ENCODE measurements around the gene HID1. TPM values are rescaled to one million over a fixed set of nuclear protein-coding genes. Genes with fewer than 3 reads are reported as not detected.
"Not testable (repeated sequence)": the region's sequence is repeated elsewhere in the genome, so short reads cannot be mapped to it uniquely, and the experiment has no call there.

HID1 gene
- total RNA-seq, 1 donor from 2014 or later, result 31.6 TPM

DNA sequence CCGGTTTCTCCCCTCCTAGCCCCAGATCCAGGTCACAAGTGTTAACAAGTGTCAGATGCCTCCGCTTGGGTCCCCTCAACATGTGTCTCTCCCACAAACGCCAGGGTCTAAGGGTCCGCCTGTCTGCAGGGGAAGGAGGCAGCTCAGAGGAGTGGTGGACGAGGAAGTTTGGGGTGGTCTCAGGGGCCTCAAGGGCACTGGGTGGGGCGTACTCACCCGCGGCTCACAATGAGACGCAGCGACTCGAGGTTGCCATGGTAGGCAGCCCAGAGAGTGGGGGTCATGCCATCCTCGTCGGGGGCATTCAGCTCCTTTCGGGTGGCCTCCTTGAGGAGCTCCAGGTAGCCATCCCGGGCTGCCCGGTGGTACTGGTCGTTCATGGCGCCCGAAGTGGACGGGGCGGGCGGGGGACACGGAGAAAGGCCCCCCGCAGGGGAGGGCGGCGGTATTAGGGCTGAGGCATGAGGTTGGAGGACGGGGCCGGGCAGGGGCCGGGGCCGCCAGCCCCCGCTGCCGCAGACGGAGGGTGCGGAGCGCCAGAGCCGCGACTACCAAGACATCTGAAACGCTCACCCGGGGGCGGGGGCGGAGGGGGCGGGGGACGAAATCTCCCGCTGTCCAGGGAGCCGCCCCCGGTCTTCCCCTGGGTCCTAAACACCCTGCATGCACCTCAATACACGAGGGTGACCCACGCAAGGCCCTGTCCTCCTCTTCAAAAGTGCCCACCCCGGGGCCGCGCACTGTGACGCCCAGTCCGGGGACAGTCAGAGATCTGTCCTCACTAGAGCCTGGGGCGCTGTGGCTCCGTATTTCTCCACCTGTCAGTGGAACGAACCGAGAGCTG is 49.6 kb downstream of the HID1 start, which contains the start of gene USH1G:
Gene USH1G (minus strand): TSS at position 562 of the 844 bp plus-strand sequence. CDS start 182 bp downstream, at position 380.
- no peak for DNase-seq (ENCODE audit: low read depth in 2 of 2)

DNA sequence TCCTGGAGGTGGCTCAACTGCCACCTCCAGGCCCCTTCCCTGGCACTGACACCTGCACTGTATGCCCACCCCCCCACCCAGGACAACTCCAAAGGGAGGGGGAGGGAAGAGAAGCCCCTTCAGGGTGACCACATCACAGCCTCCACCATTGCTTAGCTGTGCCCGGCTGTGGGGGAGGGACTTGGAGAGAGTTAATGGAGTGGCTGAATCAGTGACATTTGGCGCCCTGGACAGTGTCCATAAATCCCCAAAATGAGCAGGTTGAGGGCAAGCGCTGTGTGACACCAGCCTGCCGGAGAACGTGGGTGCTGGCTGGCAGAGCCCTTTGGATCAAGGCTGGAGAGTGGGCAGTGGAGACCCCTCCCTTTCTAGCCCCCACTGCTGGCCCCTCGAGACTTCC is 50.4 kb downstream of the HID1 start:
- DNase-seq (ENCODE audit: low read depth in 2 of 2), result no peak

- DNase-seq (ENCODE audit: low read depth in 2 of 2), result no peak
Observed at GRCh38 chr17:74921769-74922168, 50.8 kb downstream of the HID1 start.

DNA sequence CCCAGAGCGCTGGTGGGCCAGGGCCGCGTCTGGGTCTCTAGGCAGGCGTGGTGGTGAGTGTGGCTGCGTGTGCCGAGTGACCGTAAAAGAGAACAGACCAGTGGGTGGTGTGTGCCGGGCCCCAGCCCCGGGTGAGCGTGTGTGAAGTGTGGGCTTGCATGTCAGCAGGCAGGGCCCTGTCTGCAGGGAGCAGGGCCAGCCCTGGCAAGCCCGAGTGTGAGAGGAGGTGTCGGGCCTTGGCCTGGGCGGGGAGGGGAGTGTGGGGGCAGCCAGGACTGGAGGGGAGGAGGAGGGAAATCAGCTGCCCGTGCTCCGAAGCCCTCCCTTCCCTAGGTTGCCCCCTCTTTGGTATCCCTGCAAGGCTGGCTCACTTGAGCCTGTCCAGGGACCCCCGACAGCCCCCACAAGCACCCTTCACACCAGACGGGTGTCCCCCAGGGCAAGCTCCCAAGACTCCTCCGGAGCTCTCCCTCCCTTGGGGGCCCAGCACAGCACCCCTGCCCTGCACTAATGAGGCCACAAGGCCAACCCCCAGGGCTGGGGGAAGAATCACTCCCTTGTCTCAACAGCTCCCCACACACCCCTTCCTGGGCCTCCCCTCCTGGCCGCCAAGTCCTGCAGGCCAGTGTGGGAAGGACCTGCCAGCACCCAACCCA is 51.4 kb downstream of the HID1 start:
- DNase-seq (ENCODE audit: low read depth in 2 of 2), result no peak

- no peak for DNase-seq (ENCODE audit: low read depth in 2 of 2)
Observed at GRCh38 chr17:74920642-74921025, 51.9 kb downstream of the HID1 start.

DNA sequence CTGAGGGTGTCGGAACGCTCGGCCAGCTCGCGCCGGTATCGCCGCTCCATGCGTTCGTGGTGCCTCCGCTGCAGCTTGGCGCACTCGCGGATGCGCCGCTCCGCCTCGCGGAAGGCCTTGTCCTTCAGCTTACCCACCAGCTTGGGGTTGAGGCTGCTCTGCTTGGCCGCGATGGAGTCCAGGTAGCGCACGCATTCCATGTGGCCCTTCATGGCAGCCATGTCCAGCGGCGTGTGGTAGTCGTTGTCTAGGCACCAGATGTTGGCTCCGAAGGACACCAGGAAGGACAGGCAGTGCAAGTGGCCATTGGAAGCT is 52.3 kb downstream of the HID1 start:
- DNase-seq (ENCODE audit: low read depth in 2 of 2), result no peak

- DNase-seq (ENCODE audit: low read depth in 2 of 2), result no peak
Observed at GRCh38 chr17:74919440-74920305, 52.9 kb downstream of the HID1 start.

DNA sequence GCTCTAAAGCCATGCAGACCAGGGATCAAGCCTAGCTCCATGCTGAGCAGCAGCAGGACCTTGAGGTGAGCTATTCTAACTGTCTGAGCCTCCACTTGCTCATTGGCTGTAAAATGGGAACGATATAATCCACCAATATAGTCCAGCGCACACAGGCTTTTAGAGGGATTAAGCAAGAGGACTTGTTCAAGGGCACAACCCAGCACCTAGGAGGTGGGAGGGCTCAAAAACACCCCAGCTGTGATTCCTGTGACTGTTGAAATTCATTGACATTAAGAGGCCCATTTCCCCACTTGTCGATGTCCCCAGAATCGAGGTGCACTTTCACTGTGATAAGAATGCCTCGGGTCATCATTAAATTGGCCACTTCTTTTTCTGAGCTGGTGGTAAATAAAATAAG is 53.7 kb downstream of the HID1 start:
- DNase-seq (ENCODE audit: low read depth in 2 of 2), result no peak

DNA sequence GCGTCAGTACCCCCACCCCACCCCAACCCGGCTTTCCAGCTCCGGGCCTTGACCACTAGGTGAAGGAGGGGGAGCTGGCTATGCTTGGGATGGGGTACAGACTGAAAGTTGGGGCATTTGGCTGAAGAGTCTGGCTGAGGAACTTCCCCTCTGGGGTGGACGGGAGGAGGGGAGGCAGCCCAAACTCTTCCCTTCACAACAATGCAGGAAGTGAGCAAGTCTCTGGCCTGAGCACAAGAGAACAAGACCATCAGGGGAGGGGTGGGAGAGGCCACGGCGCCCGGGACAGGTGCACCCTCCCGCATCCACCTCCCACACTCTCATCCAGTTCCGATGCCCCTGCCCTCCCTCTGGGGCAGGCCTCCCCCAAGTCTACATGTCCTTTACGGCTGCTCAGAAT is 55.1 kb downstream of the HID1 start:
- DNase-seq (ENCODE audit: low read depth in 2 of 2), result no peak

GRCh38 chr17:74916851-74917199 is 55.7 kb downstream of the HID1 start:
- no peak for DNase-seq (ENCODE audit: low read depth in 2 of 2)

- DNase-seq (ENCODE audit: low read depth in 2 of 2), result no peak
Observed at GRCh38 chr17:74916136-74916850, 56.3 kb downstream of the HID1 start.

- not testable (repeated sequence) for DNase-seq (ENCODE audit: low read depth in 2 of 2)
Observed at GRCh38 chr17:74911423-74911822, 61.1 kb downstream of the HID1 start.

- not testable (repeated sequence) for DNase-seq (ENCODE audit: low read depth in 2 of 2)
Observed at GRCh38 chr17:74909097-74909496, 63.5 kb downstream of the HID1 start.

DNA sequence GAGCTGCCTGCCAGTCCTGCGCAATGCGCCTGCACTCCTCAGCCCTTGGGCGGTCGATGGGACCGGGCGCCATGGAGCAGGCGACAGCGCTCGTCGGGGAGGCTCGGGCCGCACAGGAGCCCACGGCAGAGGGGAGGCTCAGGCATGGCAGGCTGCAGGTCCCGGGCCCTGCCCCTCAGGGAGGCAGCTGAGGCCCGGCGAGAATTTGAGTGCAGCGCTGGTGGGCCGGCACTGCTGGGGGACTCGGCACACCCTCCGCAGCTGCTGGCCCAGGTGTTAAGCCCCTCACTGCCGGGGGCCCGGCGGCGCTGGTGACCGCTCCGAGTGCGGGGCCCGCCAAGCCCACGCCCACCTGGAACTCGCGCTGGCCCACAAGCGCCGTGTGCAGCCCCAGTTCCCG is 65.5 kb downstream of the HID1 start:
- no peak for DNase-seq (ENCODE audit: low read depth in 2 of 2)

DNA sequence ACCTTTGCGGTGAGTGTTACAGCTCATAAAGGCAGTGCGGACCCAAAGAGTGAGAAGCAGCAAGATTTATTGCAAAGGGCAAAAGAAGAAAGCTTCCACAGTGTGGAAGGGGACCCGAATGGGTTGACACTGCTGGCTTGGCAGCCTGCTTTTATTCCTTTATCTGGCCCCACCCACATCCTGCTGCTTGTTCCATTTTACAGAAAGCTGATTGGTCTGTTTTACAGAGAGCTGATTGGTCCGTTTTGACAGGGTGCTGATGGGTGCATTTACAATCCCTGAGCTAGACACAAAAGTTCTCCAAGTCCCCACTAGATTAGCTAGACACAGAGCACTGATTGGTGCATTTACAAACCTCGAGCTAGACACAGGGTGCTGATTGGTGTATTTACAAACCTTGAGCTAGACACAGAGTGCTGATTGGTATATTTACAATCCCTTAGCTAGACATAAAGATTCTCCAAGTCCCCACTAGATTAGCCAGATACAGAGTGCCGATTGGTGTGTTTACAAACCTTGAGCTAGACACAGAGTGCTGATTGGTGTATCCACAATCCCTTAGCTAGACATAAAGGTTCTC is 66.3 kb downstream of the HID1 start:
- not testable (repeated sequence) for DNase-seq (ENCODE audit: low read depth in 2 of 2)

- DNase-seq (ENCODE audit: low read depth in 2 of 2), result no peak
Observed at GRCh38 chr17:74904687-74905409, 67.7 kb downstream of the HID1 start.

DNA sequence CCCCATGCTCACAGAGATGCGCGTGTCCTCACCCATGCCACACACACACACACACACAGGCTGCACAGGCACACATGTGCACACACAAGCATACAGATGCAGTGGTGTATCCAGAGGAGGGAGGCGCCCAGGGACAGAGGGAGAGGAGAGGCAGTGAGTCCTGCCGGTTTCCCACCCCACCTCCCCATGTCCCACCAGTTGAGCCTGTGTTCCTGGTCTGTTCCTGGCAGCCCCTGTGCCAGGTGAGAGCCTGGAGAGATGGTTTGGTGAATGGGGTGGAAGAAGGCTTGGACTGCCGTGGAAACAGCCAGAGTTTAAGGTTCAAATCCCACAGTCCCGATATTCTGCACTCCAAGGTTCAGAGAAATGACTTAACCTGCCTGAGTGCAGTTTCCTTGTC is 68.9 kb downstream of the HID1 start:
- no peak for DNase-seq (ENCODE audit: low read depth in 2 of 2)

DNA sequence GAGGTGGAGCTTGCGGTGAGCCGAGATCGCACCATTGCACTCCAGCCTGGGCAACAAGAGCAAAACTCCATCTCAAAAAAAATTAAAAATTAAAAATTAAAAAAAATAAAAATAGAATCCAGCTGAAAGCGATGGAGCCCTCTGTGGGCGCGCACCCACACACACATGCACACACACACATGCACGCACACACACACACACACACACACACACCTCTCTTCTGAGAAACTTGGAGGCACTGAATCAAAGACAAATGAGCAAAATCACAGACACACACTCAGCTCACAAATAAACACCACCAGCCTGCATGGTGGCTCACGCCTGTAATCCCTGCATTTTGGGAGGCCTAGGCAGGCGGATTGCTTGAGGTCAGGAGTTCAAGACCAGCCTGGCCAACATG is 69.5 kb downstream of the HID1 start:
- DNase-seq (ENCODE audit: low read depth in 2 of 2), result no peak

DNA sequence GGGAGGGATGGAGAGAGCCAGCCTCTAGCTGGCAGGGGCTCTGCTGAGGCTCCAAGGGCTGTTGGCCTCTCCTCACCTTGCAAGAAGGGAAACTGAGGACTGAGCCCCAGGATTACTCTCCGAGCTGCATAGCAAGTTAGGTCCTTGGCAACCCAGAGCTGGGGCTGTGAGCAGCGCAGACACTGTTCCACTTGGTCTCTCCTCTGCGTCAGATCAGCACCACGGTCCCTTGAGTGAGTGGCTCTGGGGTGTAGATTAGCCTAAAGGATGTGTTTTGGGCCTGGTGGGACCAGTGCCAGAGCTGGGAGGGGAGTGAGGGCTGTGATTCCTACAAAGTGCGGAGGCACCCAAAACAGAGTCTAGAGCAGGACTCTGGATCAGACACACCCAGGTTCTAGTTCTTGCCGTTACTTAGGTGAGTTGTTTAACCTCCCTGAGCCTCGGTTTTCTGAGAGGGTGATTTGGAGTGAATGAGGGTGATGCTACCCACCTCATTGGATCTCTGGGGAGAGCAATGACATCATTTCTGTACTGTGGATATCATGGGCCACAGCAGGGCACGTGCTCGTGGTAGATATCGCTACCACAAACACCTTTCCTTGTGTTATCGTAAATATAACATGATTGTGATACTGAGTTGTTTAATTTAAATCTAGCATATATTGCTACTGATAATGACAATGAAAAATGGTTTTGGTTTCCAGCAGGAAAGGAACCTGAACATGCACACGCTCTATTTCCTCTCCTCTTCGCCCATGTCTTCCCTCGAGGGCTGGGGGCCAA is 71.0 kb downstream of the HID1 start:
- no peak for DNase-seq (ENCODE audit: low read depth in 2 of 2)
